GM10266 (cell line): Measurements from ENCODE around the gene GPR55.

Source experiments
- DNase-seq: peaks from one replicate; pipeline ENCODE4 v3.0.0; 2012; ENCODE audit errors: extremely low spot score
- TF ChIP-seq, protein P1 (sequence below): IDR thresholded peaks from 2 replicates; pipeline ENCODE4 v1.5.1; 2012; ENCODE audit warnings: mild to moderate bottlenecking, low read depth; ENCODE audit not compliant: control insufficient read depth, insufficient read depth; ENCODE audit errors: missing control alignments

Gene GPR55

DNA sequence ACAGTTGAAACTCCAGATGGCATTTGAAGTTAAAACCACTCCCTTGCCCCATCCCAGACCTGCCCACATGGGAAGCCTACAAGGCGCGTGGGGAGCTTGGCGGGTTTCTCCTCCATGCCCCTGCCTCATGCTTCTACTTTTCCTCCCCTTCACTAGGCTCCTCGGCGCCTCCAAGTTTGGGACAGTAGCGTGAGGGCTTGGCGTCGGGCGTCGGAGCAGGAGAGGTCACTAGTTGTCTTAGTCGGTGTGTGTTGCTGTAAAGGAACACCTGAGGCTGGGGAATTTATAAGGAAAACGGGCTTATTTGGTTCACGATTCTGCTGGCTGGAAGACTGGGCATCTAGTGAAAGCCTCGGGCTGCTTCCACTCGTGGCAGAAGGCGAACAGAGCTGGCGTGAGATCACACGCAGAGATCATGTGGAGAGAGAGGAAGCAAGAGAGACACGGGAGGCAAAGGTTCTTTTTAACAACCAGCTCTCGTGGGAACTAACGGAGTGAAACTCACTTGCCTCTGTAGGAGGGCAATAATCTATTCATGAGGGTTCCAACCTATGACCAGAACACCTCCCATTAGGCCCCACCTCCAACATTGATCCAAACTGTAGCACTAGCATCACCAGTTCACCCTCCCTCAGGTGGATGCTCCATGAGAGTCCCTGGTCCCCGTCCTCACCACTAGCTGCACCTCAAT lies 35.0 kb downstream of the GPR55 start:
- TF ChIP-seq, protein P1, sequence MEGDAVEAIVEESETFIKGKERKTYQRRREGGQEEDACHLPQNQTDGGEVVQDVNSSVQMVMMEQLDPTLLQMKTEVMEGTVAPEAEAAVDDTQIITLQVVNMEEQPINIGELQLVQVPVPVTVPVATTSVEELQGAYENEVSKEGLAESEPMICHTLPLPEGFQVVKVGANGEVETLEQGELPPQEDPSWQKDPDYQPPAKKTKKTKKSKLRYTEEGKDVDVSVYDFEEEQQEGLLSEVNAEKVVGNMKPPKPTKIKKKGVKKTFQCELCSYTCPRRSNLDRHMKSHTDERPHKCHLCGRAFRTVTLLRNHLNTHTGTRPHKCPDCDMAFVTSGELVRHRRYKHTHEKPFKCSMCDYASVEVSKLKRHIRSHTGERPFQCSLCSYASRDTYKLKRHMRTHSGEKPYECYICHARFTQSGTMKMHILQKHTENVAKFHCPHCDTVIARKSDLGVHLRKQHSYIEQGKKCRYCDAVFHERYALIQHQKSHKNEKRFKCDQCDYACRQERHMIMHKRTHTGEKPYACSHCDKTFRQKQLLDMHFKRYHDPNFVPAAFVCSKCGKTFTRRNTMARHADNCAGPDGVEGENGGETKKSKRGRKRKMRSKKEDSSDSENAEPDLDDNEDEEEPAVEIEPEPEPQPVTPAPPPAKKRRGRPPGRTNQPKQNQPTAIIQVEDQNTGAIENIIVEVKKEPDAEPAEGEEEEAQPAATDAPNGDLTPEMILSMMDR: no peak
- no peak for DNase-seq

DNA sequence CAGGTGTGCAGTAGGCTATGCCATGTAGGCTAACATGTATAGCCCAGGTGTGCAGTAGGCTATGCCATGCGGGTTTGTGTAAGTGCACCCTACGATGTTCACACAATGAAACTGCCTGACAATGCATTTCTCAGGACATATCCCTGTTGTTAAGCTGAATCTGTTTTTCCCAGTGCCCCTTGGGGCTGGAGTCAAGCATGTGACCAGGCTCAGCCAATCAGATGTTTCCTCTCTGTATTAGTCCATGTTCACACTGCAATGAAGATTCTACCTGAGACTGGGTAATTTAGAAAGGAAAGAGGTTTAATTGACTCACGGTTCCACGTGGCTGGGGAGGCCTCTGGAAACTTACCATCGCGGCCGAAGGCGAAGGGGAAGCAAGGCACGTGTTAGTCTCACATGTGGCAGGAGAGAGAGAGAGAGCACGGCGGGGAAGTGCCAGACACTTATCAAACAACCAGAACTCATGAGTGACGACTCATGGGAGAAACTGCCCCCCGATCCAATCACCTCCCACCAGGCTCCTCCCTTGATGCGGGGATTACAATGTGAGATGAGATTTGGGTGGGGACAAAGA lies 36.1 kb downstream of the GPR55 start:
- DNase-seq: no peak
- TF ChIP-seq, protein P1: no peak

DNA sequence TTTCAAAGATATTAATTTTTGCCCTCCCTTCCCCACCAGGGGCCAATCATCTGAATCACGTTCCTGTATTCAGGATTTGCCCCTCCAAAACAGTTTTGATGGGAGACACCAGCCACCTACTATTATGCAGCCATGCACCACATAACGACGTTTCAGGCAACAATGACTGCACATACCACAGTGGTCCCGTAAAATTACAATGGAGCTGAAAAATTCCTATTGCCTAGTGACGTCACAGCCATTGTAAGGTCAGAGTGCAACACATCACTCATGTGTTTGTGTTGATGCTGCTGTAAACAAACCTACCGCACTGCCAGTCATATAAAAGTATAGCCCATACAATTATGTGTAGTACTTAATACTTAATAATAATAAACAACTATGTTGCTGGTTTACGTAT lies 37.7 kb downstream of the GPR55 start:
- DNase-seq: no peak
- TF ChIP-seq, protein P1: no peak

DNA sequence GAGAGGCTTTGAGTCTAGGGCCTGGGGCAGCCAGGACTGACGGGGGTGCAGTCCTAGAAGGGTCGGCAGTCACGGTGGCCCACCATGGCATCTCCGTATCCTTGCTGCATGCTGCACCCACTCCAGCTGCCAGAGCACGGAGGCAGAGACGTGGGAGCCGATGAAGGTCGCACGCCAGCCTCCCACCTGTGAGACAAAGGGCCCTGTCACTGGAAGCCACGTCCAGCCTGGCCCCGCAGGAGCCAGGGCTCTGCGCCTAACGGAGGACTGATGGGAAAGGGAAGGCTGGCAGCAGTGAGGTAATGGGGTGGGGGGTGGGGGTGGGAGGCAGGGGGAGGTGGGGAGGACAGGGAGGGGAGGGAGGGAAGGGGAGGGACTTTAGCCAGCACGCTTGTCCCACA lies 38.4 kb downstream of the GPR55 start:
- DNase-seq: no peak
- TF ChIP-seq, protein P1: no peak

DNA sequence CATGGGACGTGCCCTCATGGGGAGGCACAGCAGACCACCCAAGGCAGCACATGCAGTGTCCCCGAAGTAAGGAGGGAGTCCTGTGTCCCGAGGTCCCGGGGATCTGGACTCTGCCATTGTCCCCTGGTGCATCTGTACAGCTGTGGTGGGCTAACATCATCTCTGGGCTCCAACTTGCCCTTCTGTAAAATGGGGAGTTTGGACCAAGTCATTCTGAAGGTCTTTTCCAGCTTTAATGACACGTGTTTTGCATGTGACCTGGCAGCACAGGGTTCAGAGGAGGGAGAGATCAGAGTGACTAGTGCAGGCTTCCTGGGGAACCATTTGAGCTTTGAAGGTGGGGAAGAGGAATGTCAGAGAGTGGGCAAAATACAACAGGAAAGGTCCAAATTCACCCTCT lies 38.8 kb downstream of the GPR55 start:
- DNase-seq: no peak
- TF ChIP-seq, protein P1: no peak

DNA sequence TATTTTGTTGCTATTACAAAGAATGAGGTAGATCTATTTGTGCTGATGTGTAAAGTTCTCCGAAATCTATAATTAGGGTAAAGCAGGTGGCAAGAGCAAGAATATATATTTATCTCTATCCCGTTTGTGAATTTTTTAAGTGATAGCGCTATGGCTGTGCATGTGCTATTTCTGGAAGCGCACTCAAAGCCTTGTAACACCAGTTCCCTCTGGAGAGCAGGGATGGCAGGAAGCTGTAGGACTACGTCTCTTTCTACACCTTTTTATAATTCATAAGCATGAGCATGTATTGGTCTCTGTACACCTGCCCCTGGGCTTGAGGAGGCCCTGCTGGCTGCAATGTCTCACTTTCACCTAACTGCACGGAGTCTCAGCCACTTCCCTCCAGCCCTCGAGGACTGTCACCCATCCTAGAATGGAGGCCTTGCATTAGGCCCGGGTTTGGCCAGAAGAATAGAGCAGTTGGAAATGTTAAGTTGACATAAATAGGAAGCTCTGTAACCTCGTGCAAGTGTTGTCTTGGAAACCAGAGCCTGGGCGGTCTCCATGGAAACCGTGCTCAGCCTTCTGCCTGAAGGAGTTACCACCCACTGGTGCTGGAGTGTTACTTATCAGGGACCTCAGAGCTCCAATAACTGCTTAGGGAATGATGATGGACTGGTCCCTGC lies 39.4 kb downstream of the GPR55 start:
- TF ChIP-seq, protein P1: no peak
- peak; percentile 52 for DNase-seq

DNA sequence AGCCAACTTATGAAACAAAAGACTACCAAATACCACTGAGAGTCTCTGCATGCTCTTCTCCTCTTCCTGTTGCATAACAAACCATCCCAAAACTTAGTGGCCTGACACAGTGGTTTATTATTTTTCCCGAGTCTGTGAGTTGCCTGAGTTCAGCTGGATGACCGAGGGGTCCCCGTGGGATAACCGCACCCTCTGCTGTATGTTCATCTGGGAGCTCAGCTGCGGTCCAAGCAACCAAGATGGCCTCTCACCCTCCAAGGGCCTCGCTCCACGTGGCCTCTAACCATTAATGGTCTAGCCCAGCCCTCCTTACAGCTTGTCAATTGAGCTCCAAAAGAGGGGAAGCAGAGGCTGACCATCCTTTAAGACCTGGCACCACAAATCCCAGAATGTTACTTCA lies 43.2 kb downstream of the GPR55 start:
- DNase-seq: no peak
- TF ChIP-seq, protein P1: no peak
